Measurements from ENCODE around the gene KRT17.

KRT17 gene

GRCh38 chr17:41653421-41653820 is 29.0 kb upstream of the KRT17 start:
- Histone ChIP-seq H3K27me3 (ENCODE audit: insufficient read depth, low read length) (no peaks in the 10 kb centered on the region), H3K4me3 (ENCODE audit: low read depth, low read length) (no peak overlapping the region), H3K4me1 (ENCODE audit: control insufficient read depth, insufficient read depth, low read length, unreplicated experiment) (no peaks in the 10 kb centered on the region), H2AFZ (ENCODE audit: low read length, unreplicated experiment) (no peak overlapping the region), H3K27ac (ENCODE audit: low read depth, low read length) (no peak overlapping the region), H3K79me2 (ENCODE audit: control insufficient read depth, insufficient read depth, low read length, unreplicated experiment) (no peaks in the 10 kb centered on the region), H3K36me3 (ENCODE audit: insufficient read depth, low read length) (no peaks in the 10 kb centered on the region)

- H3K27me3 ChIP-seq (ENCODE audit: insufficient read depth, low read length) = no peaks in the 10 kb centered on the region
- H2AFZ ChIP-seq (ENCODE audit: low read length, unreplicated experiment) = no peak overlapping the region
- H3K79me2 ChIP-seq (ENCODE audit: control insufficient read depth, insufficient read depth, low read length, unreplicated experiment) = no peaks in the 10 kb centered on the region
- no peak overlapping the region for H3K27ac ChIP-seq (ENCODE audit: low read depth, low read length)
- H3K4me1 ChIP-seq (ENCODE audit: control insufficient read depth, insufficient read depth, low read length, unreplicated experiment) = no peaks in the 10 kb centered on the region
- no peaks in the 10 kb centered on the region for H3K36me3 ChIP-seq (ENCODE audit: insufficient read depth, low read length)
- H3K4me3 ChIP-seq (ENCODE audit: low read depth, low read length) = no peak overlapping the region
Measured at GRCh38 chr17:41652461-41652970, 28.1 kb upstream of the KRT17 start.

- H2AFZ ChIP-seq (ENCODE audit: low read length, unreplicated experiment) = no peak overlapping the region
- no peaks in the 10 kb centered on the region for H3K27me3 ChIP-seq (ENCODE audit: insufficient read depth, low read length)
- H3K4me3 ChIP-seq (ENCODE audit: low read depth, low read length) = no peak overlapping the region
- no peaks in the 10 kb centered on the region for H3K36me3 ChIP-seq (ENCODE audit: insufficient read depth, low read length)
- H3K27ac ChIP-seq (ENCODE audit: low read depth, low read length) = no peak overlapping the region
- H3K4me1 ChIP-seq (ENCODE audit: control insufficient read depth, insufficient read depth, low read length, unreplicated experiment) = no peaks in the 10 kb centered on the region
- H3K79me2 ChIP-seq (ENCODE audit: control insufficient read depth, insufficient read depth, low read length, unreplicated experiment) = no peaks in the 10 kb centered on the region
Measured at GRCh38 chr17:41651625-41652460, 27.5 kb upstream of the KRT17 start.

GRCh38 chr17:41650794-41651624 is 26.6 kb upstream of the KRT17 start:
- Histone ChIP-seq H3K27ac (ENCODE audit: low read depth, low read length) (no peak overlapping the region), H3K36me3 (ENCODE audit: insufficient read depth, low read length) (no peaks in the 10 kb centered on the region), H2AFZ (ENCODE audit: low read length, unreplicated experiment) (no peak overlapping the region), H3K79me2 (ENCODE audit: control insufficient read depth, insufficient read depth, low read length, unreplicated experiment) (no peaks in the 10 kb centered on the region), H3K27me3 (ENCODE audit: insufficient read depth, low read length) (no peaks in the 10 kb centered on the region), H3K4me3 (ENCODE audit: low read depth, low read length) (no peak overlapping the region), H3K4me1 (ENCODE audit: control insufficient read depth, insufficient read depth, low read length, unreplicated experiment) (no peaks in the 10 kb centered on the region)

- Histone ChIP-seq H3K79me2 (ENCODE audit: control insufficient read depth, insufficient read depth, low read length, unreplicated experiment) (no peaks in the 10 kb centered on the region), H3K4me3 (ENCODE audit: low read depth, low read length) (no peak overlapping the region), H3K36me3 (ENCODE audit: insufficient read depth, low read length) (no peaks in the 10 kb centered on the region), H2AFZ (ENCODE audit: low read length, unreplicated experiment) (no peak overlapping the region), H3K27me3 (ENCODE audit: insufficient read depth, low read length) (no peaks in the 10 kb centered on the region), H3K4me1 (ENCODE audit: control insufficient read depth, insufficient read depth, low read length, unreplicated experiment) (peaks cover 6% of the 10 kb centered on the region), H3K27ac (ENCODE audit: low read depth, low read length) (no peak overlapping the region)
Measured at GRCh38 chr17:41649923-41650519, 25.6 kb upstream of the KRT17 start.

- no peak overlapping the region for H3K27ac ChIP-seq (ENCODE audit: low read depth, low read length)
- H2AFZ ChIP-seq (ENCODE audit: low read length, unreplicated experiment) = peak overlapping the region; percentile 54
Measured at GRCh38 chr17:41648411-41649195, 24.2 kb upstream of the KRT17 start.

GRCh38 chr17:41647940-41648410 is 23.6 kb upstream of the KRT17 start:
- no peaks in the 10 kb centered on the region for H3K36me3 ChIP-seq (ENCODE audit: insufficient read depth, low read length)
- peak overlapping the region; percentile 54 for H2AFZ ChIP-seq (ENCODE audit: low read length, unreplicated experiment)
- H3K27ac ChIP-seq (ENCODE audit: low read depth, low read length) = no peak overlapping the region
- no peaks in the 10 kb centered on the region for H3K79me2 ChIP-seq (ENCODE audit: control insufficient read depth, insufficient read depth, low read length, unreplicated experiment)
- no peaks in the 10 kb centered on the region for H3K27me3 ChIP-seq (ENCODE audit: insufficient read depth, low read length)
- peaks cover 6% of the 10 kb centered on the region for H3K4me1 ChIP-seq (ENCODE audit: control insufficient read depth, insufficient read depth, low read length, unreplicated experiment)
- H3K4me3 ChIP-seq (ENCODE audit: low read depth, low read length) = peak overlapping the region; percentile 74

More at GRCh38 chr17:41648411-41649195, 24.2 kb upstream of the KRT17 start:
- Histone ChIP-seq H3K4me1 (ENCODE audit: control insufficient read depth, insufficient read depth, low read length, unreplicated experiment) (peaks cover 6% of the 10 kb centered on the region), H3K4me3 (ENCODE audit: low read depth, low read length) (peak overlapping the region; percentile 74), H3K79me2 (ENCODE audit: control insufficient read depth, insufficient read depth, low read length, unreplicated experiment) (no peaks in the 10 kb centered on the region), H3K36me3 (ENCODE audit: insufficient read depth, low read length) (no peaks in the 10 kb centered on the region), H3K27me3 (ENCODE audit: insufficient read depth, low read length) (no peaks in the 10 kb centered on the region)

- Histone ChIP-seq H3K79me2 (ENCODE audit: control insufficient read depth, insufficient read depth, low read length, unreplicated experiment) (no peaks in the 10 kb centered on the region), H3K4me3 (ENCODE audit: low read depth, low read length) (no peak overlapping the region), H3K36me3 (ENCODE audit: insufficient read depth, low read length) (no peaks in the 10 kb centered on the region), H3K4me1 (ENCODE audit: control insufficient read depth, insufficient read depth, low read length, unreplicated experiment) (peaks cover 6% of the 10 kb centered on the region), H3K27ac (ENCODE audit: low read depth, low read length) (no peak overlapping the region), H2AFZ (ENCODE audit: low read length, unreplicated experiment) (no peak overlapping the region), H3K27me3 (ENCODE audit: insufficient read depth, low read length) (no peaks in the 10 kb centered on the region)
Measured at GRCh38 chr17:41647038-41647813, 22.9 kb upstream of the KRT17 start.

GRCh38 chr17:41642252-41643156 is 18.1 kb upstream of the KRT17 start:
- Histone ChIP-seq H3K4me1 (ENCODE audit: control insufficient read depth, insufficient read depth, low read length, unreplicated experiment) (peaks cover 6% of the 10 kb centered on the region), H3K4me3 (ENCODE audit: low read depth, low read length) (no peak overlapping the region), H3K27me3 (ENCODE audit: insufficient read depth, low read length) (no peaks in the 10 kb centered on the region), H3K27ac (ENCODE audit: low read depth, low read length) (no peak overlapping the region), H3K79me2 (ENCODE audit: control insufficient read depth, insufficient read depth, low read length, unreplicated experiment) (no peaks in the 10 kb centered on the region), H3K36me3 (ENCODE audit: insufficient read depth, low read length) (no peaks in the 10 kb centered on the region), H2AFZ (ENCODE audit: low read length, unreplicated experiment) (no peak overlapping the region)
